ENCODE data around the gene NME7. TPM values are rescaled to one million over a fixed set of nuclear protein-coding genes. Genes with fewer than 3 reads are reported as not detected.
"Not testable (repeated sequence)": the region's sequence is repeated elsewhere in the genome, so short reads cannot be mapped to it uniquely, and the experiment has no call there.

Gene NME7, protein sequence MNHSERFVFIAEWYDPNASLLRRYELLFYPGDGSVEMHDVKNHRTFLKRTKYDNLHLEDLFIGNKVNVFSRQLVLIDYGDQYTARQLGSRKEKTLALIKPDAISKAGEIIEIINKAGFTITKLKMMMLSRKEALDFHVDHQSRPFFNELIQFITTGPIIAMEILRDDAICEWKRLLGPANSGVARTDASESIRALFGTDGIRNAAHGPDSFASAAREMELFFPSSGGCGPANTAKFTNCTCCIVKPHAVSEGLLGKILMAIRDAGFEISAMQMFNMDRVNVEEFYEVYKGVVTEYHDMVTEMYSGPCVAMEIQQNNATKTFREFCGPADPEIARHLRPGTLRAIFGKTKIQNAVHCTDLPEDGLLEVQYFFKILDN
- 26.4 and 34.2 TPM in 2 replicates for total RNA-seq (2021)
- Bru-seq, nascent RNA, result percentile 68 among the genes with signal in this experiment
- percentile 57 among the genes with signal in this experiment for BruChase-seq, experiment 1, labeled RNA remaining after a 2-hour chase
- BruChase-seq, experiment 2, labeled RNA remaining after a 6-hour chase, result percentile 49 among the genes with signal in this experiment
- long read RNA-seq, transcript NME7-203 (12 exons, 1,590 nt), result minor isoform, 6 of 108 reads
- long read RNA-seq, transcript NME7-201 (12 exons, 1,642 nt), result major isoform, 75 of 108 reads
- long read RNA-seq, partial matches to known transcripts, result 3 of 108 reads
- long read RNA-seq, other reads (novel, unspliced or antisense), result 24 of 108 reads

DNA sequence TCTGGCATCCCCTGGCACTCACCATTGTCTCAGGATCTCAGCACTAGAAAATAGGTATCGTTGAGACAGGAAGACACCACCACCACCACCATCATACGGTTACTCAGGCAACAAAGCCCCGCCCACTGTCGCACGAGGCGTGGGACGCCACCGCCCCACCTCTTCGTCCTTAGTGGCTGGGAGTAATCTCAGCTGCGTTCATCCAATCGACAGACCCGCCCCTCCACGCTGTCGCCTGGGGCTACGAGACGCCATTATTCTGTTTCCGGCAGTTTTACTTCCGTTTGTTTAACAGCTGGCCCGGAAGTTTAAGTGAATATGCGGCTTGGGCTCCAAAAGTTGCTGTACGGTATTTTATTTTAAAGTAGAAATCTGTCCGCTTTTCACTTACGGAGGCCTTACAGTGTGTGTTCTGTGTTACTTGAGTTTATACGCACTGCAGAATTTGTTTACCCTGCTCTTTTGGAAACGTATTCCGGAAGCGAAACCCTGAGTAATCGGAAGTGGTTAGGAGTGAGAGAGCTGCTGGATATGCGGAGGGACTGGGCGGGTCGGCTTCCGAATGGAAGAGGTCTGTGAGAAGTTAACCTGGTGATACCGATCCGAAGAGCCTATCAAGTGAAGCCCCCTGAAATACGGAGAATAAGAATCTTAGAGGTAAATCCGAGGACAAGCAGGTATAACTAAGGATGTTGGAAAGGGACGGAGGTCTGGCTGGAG, at the start of gene NME7, which contains the start of gene BLZF1:
TSS of gene NME7 (minus strand) at position 112 of the 720 bp plus-strand sequence. CDS start at position 25, 87 bp downstream.
TSS of gene BLZF1 (plus strand) at position 510 of the 720 bp plus-strand sequence. CDS start 1,328 bp downstream, outside the sequence.
- no peaks in the 10 kb centered on the region for H3K9me3 ChIP-seq (ENCODE audit: low read depth, low read length, poor library complexity, severe bottlenecking)
- peaks cover 15% of the 10 kb centered on the region for H3K4me1 ChIP-seq (ENCODE audit: insufficient read depth, low read length, poor library complexity, severe bottlenecking)
- peak; percentile 99 for DNase-seq (ENCODE audit: low spot score)
- TF ChIP-seq, protein P1, sequence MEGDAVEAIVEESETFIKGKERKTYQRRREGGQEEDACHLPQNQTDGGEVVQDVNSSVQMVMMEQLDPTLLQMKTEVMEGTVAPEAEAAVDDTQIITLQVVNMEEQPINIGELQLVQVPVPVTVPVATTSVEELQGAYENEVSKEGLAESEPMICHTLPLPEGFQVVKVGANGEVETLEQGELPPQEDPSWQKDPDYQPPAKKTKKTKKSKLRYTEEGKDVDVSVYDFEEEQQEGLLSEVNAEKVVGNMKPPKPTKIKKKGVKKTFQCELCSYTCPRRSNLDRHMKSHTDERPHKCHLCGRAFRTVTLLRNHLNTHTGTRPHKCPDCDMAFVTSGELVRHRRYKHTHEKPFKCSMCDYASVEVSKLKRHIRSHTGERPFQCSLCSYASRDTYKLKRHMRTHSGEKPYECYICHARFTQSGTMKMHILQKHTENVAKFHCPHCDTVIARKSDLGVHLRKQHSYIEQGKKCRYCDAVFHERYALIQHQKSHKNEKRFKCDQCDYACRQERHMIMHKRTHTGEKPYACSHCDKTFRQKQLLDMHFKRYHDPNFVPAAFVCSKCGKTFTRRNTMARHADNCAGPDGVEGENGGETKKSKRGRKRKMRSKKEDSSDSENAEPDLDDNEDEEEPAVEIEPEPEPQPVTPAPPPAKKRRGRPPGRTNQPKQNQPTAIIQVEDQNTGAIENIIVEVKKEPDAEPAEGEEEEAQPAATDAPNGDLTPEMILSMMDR (conservative IDR thresholded peaks at IDR 0.05; ENCODE audit: low read depth, low read length), result no peak
- TF ChIP-seq EZH2 (IDR thresholded peaks at IDR 0.05; ENCODE audit: borderline replicate concordance, low read depth, low read length, poor library complexity, severe bottlenecking), result no peak
- no peaks in the 10 kb centered on the region for H3K27me3 ChIP-seq (replicated peaks; ENCODE audit: insufficient read depth, low read depth, low read length, poor library complexity)
- H3K36me3 ChIP-seq (ENCODE audit: insufficient read depth, low read length, poor library complexity, severe bottlenecking), result peaks cover 18% of the 10 kb centered on the region
- peak within 1 kb of the TSS; percentile 96 for H3K27ac ChIP-seq (ENCODE audit: low read depth, low read length, poor library complexity, severe bottlenecking)
- no TSS peak for BruUV-seq (replicated peaks)
- peak within 1 kb of the TSS; percentile 72 for H3K4me3 ChIP-seq (ENCODE audit: low read depth, low read length, poor library complexity, severe bottlenecking)
- intact Hi-C loops (cut with micrococcal nuclease; ENCODE audit: unreplicated experiment), result no loop called here
- POLR2A ChIA-PET (ENCODE audit: low non-redundant PET), result no interaction called here
- CTCF ChIA-PET, result interaction anchor here (0.8 to 1.4 kb wide), 2 partner anchors 59 to 765 kb away, joined by 3 to 5 read pairs; partner anchors contain the start of gene CCDC181

DNA sequence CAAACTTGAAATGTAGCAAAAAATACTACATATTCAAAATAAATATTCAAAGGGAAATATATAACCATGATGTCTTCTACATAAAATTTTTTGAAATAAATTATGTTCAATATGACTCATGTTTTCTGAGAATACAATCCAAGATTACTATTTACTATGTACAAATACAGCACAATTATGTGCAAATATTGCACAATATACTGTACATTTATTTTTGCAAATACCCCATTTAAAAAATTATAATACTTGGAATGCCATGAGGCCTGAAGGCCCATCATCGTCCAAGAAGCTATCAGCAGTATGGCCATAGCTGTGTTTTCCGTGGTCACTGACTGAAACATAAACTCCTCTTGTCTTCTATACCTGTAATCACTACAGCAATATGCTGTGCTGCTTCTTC, 47.4 kb upstream of the NME7 start:
- CTCF ChIA-PET, result no interaction called here
- no peaks in the 10 kb centered on the region for H3K9me3 ChIP-seq (ENCODE audit: low read depth, low read length, poor library complexity, severe bottlenecking)
- BruUV-seq (replicated peaks), result no TSS peak
- H3K36me3 ChIP-seq (ENCODE audit: insufficient read depth, low read length, poor library complexity, severe bottlenecking), result no peaks in the 10 kb centered on the region
- no peak overlapping the region for H3K27ac ChIP-seq (ENCODE audit: low read depth, low read length, poor library complexity, severe bottlenecking)
- H3K4me3 ChIP-seq (ENCODE audit: low read depth, low read length, poor library complexity, severe bottlenecking), result no peak overlapping the region
- no peaks in the 10 kb centered on the region for H3K4me1 ChIP-seq (ENCODE audit: insufficient read depth, low read length, poor library complexity, severe bottlenecking)
- TF ChIP-seq, protein P1 (conservative IDR thresholded peaks at IDR 0.05; ENCODE audit: low read depth, low read length), result no peak
- no peak for TF ChIP-seq EZH2 (IDR thresholded peaks at IDR 0.05; ENCODE audit: borderline replicate concordance, low read depth, low read length, poor library complexity, severe bottlenecking)
- intact Hi-C loops (cut with micrococcal nuclease; ENCODE audit: unreplicated experiment), result no loop called here
- POLR2A ChIA-PET (ENCODE audit: low non-redundant PET), result no interaction called here
- DNase-seq (ENCODE audit: low spot score), result no peak
- no peaks in the 10 kb centered on the region for H3K27me3 ChIP-seq (replicated peaks; ENCODE audit: insufficient read depth, low read depth, low read length, poor library complexity)

DNA sequence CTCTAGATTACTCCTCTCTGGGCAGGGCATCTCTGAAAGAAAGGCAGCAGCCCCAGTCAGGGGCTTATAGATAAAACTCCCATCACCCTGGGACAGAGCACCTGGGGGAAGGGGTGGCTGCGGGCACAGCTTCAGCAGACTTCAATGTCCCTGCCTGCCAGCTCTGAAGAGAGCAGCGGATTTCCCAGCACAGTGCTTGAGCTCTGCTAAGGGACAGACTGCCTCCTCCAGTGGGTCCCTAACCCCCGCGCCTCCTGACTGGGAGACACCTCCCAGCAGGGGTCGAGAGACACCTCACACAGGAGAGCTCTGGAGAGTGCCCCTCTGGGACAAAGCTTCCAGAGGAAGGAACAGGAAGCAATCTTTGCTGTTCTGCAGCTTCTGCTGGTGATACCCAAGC, 40.7 kb upstream of the NME7 start:
- CTCF ChIA-PET, result not testable (repeated sequence)

DNA sequence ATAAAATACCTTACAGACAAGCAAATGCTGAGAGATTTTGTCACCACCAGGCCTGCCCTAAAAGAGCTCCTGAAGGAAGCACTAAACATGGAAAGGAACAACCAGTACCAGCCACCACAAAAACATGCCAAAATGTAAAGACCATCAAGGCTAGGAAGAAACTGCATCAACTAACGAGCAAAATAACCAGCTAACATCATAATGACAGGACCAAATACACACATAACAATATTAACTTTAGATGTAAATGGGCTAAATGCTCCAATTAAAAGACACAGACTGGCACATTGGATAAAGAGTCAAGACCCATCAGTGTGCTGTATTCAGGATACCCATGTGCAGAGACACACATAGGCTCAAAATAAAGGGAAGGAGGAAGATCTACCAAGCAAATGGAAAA, 35.0 kb upstream of the NME7 start:
- H3K36me3 ChIP-seq (ENCODE audit: insufficient read depth, low read length, poor library complexity, severe bottlenecking); H3K27me3 ChIP-seq (replicated peaks; ENCODE audit: insufficient read depth, low read depth, low read length, poor library complexity); H3K4me3 ChIP-seq (ENCODE audit: low read depth, low read length, poor library complexity, severe bottlenecking); BruUV-seq (replicated peaks); intact Hi-C loops (cut with micrococcal nuclease; ENCODE audit: unreplicated experiment); H3K4me1 ChIP-seq (ENCODE audit: insufficient read depth, low read length, poor library complexity, severe bottlenecking); H3K27ac ChIP-seq (ENCODE audit: low read depth, low read length, poor library complexity, severe bottlenecking); H3K9me3 ChIP-seq (ENCODE audit: low read depth, low read length, poor library complexity, severe bottlenecking); DNase-seq (ENCODE audit: low spot score); POLR2A ChIA-PET (ENCODE audit: low non-redundant PET); CTCF ChIA-PET: not testable (repeated sequence)

More for the DNA sequence above, 40.7 kb upstream of the NME7 start:
- POLR2A ChIA-PET (ENCODE audit: low non-redundant PET); intact Hi-C loops (cut with micrococcal nuclease; ENCODE audit: unreplicated experiment); DNase-seq (ENCODE audit: low spot score); BruUV-seq (replicated peaks); H3K4me3 ChIP-seq (ENCODE audit: low read depth, low read length, poor library complexity, severe bottlenecking); H3K36me3 ChIP-seq (ENCODE audit: insufficient read depth, low read length, poor library complexity, severe bottlenecking); H3K27ac ChIP-seq (ENCODE audit: low read depth, low read length, poor library complexity, severe bottlenecking); H3K4me1 ChIP-seq (ENCODE audit: insufficient read depth, low read length, poor library complexity, severe bottlenecking); H3K9me3 ChIP-seq (ENCODE audit: low read depth, low read length, poor library complexity, severe bottlenecking); H3K27me3 ChIP-seq (replicated peaks; ENCODE audit: insufficient read depth, low read depth, low read length, poor library complexity): not testable (repeated sequence)

All from A673 (cell line).